ENCODE data around the gene DLX2. TPM values are rescaled to one million over a fixed set of nuclear protein-coding genes. Genes with fewer than 3 reads are reported as not detected.
A peak's percentile ranks its signal among the peaks of the same experiment; 100 is the strongest.

DLX2 gene
- total and polyA plus RNA-seq, 2 of the 13 experiments (the other 11 are each of a cell fraction or from before 2014, with no cell fraction given), result 0.07 to 0.15 TPM

- TF ChIP-seq ZNF780A (CRISPR knock-in tag; IDR thresholded peaks at IDR 0.05), result peak; percentile 69; the same call in 1 of the 2 replicates
- peak; percentile 28; the same call in 1 of the 2 replicates for TF ChIP-seq ZNF704 (CRISPR knock-in tag; IDR thresholded peaks at IDR 0.05; ENCODE audit: borderline replicate concordance)
- peak; percentile 23; the same call in 1 of the 2 replicates for TF ChIP-seq ARID5B (CRISPR knock-in tag; IDR thresholded peaks at IDR 0.05)
- no peak for TF ChIP-seq ELK4 (CRISPR knock-in tag; IDR thresholded peaks at IDR 0.05; ENCODE audit: borderline replicate concordance)
- no peak for TF ChIP-seq ZNF460 (CRISPR knock-in tag; IDR thresholded peaks at IDR 0.05; ENCODE audit: borderline replicate concordance)
- no peak for TF ChIP-seq HHEX (CRISPR knock-in tag; IDR thresholded peaks at IDR 0.05)
- TF ChIP-seq ZNF30 (CRISPR knock-in tag; IDR thresholded peaks at IDR 0.05), result no peak
- TF ChIP-seq ZKSCAN8 (CRISPR knock-in tag; IDR thresholded peaks at IDR 0.05; ENCODE audit: borderline replicate concordance), result no peak
- TF ChIP-seq FOXA1 (IDR thresholded peaks at IDR 0.05), result no peak
- TF ChIP-seq FOXA1 (CRISPR knock-in tag; IDR thresholded peaks at IDR 0.05), result no peak
- no peak for TF ChIP-seq ZNF34 (CRISPR knock-in tag; IDR thresholded peaks at IDR 0.05; ENCODE audit: borderline replicate concordance)
- no peak for TF ChIP-seq SMAD1 (CRISPR knock-in tag; IDR thresholded peaks at IDR 0.05; ENCODE audit: borderline replicate concordance, low read depth)
- no peak for TF ChIP-seq RFXANK (CRISPR knock-in tag; IDR thresholded peaks at IDR 0.05)
- no peak for TF ChIP-seq ELF1 (CRISPR knock-in tag; IDR thresholded peaks at IDR 0.05)
- no peak for TF ChIP-seq YEATS4 (CRISPR knock-in tag; IDR thresholded peaks at IDR 0.05; ENCODE audit: borderline replicate concordance)
- no peak for TF ChIP-seq NFRKB (IDR thresholded peaks at IDR 0.05)
- no peak for TF ChIP-seq ZBTB26 (CRISPR knock-in tag; IDR thresholded peaks at IDR 0.05; ENCODE audit: borderline replicate concordance)
Measured at GRCh38 chr2:172084645-172085459, 17.8 kb downstream of the DLX2 start (continued).
